Endodermal cell (in vitro differentiated cells): Measurements from ENCODE around the gene FLT3LG. TPM values are rescaled to one million over a fixed set of nuclear protein-coding genes. Genes with fewer than 3 reads are reported as not detected.

Experiments used
- DNase-seq: peaks from one replicate; pipeline ENCODE4 v3.0.0-alpha.2; 2017
- H3K27ac ChIP-seq: 2 replicates; pipeline ENCODE4 v1.5.1; 2013; ENCODE audit warnings: mild to moderate bottlenecking, low read depth, low read length, moderate library complexity
- H3K27me3 ChIP-seq: 2 replicates; pipeline ENCODE4 v1.6.1; 2013; ENCODE audit warnings: mild to moderate bottlenecking, low read length, moderate library complexity; ENCODE audit not compliant: insufficient read depth, control insufficient read depth, poor library complexity, severe bottlenecking
- H3K36me3 ChIP-seq: 2 replicates; pipeline ENCODE4 v1.7.0; 2013; ENCODE audit warnings: mild to moderate bottlenecking, low read length, moderate library complexity; ENCODE audit not compliant: control insufficient read depth, insufficient read depth
- H3K4me1 ChIP-seq: one replicate; pipeline ENCODE4 v1.7.0; 2013; ENCODE audit warnings: low read length; ENCODE audit not compliant: control insufficient read depth, insufficient read depth
- H3K4me3 ChIP-seq: 2 replicates; pipeline ENCODE4 v1.5.1; 2013; ENCODE audit warnings: mild to moderate bottlenecking, low read length, moderate library complexity
- H3K9ac ChIP-seq: 2 replicates; pipeline ENCODE4 v1.6.1; 2013; ENCODE audit warnings: mild to moderate bottlenecking, low read length, moderate library complexity; ENCODE audit not compliant: poor library complexity, severe bottlenecking; ENCODE audit errors: extremely low read depth
- H3K9me3 ChIP-seq: 2 replicates; pipeline ENCODE4 v1.6.1; 2013; ENCODE audit warnings: mild to moderate bottlenecking, low read length, moderate library complexity; ENCODE audit not compliant: control insufficient read depth
- H3K27ac Mint-ChIP-seq: 2 replicates; pipeline ENCODE4 v1.8.0; 2020; ENCODE audit warnings: mixed read lengths
- H3K27me3 Mint-ChIP-seq: 2 replicates; pipeline ENCODE4 v1.8.0; 2021; ENCODE audit warnings: mild to moderate bottlenecking, mixed read lengths; ENCODE audit not compliant: insufficient read depth
- H3K36me3 Mint-ChIP-seq: 2 replicates; pipeline ENCODE4 v1.8.0; 2020; ENCODE audit warnings: low read depth, mixed read lengths
- H3K4me1 Mint-ChIP-seq: 2 replicates; pipeline ENCODE4 v1.8.0; 2020; ENCODE audit warnings: mixed read lengths
- H3K4me3 Mint-ChIP-seq: 2 replicates; pipeline ENCODE4 v1.8.0; 2020; ENCODE audit warnings: mild to moderate bottlenecking, moderate library complexity, mixed read lengths
- H3K9me3 Mint-ChIP-seq: 2 replicates; pipeline ENCODE4 v1.8.0; 2020; ENCODE audit warnings: mild to moderate bottlenecking, mixed read lengths
- CTCF ChIP-seq: fragments of 200-600 bp; sonication (generic); conservative IDR thresholded peaks from 2 replicates; pipeline ENCODE4 v1.5.0; 2021; ENCODE audit warnings: antibody characterized with exemption, mild to moderate bottlenecking
- WGBS, 2 experiments: methylation state at CpG; one replicate each; pipeline versions ENCODE4 v1.1.5 to v1.1.7; 2013; ENCODE audit warnings: missing lambda C conversion rate in 2 of 2, mixed read lengths in 1 of 2; ENCODE audit not compliant: insufficient coverage in 1 of 2, insufficient read length in 1 of 2; 5-methylcytosine and 5-hydroxymethylcytosine counted together
- long read RNA-seq, 4 experiments: library from polyadenylated mRNA in 2 of 4; library from RNA in 1 of 4; library from capped mRNA in 1 of 4; stranded (forward) in 3 of 4; unstranded in 1 of 4; transcript quantifications; one replicate each; pipeline ENCODE4 v2.0.0, GENCODE V29; 2020 to 2021; ENCODE audit warnings: inconsistent platforms in 1 of 4
- polyA plus RNA-seq, 2 experiments: library from polyadenylated mRNA; stranded (reverse); fragments of 50-300 nt; gene quantifications; one replicate each; pipeline ENCODE4 v1.2.3, GENCODE V29; 2013
- total RNA-seq, 2 donors: library from RNA; stranded (reverse); fragmentation: NEBNext Ultra II Directional in 1 of 2; extraction: Animal tissue kit (Norgen Biotek cat#: 25700) in 1 of 2; gene quantifications; 2 replicates in 1 of 2; 3 replicates in 1 of 2; pipeline ENCODE4 v1.2.1, GENCODE V29; 2021

Gene FLT3LG
- 1 to 10 TPM in 1 of 2 donors, under 1 TPM in 1; 0.75 to 2.3 TPM for total RNA-seq
- polyA plus RNA-seq (2013, experiment 1 of 2): 2.0 TPM
- 0.75 TPM for polyA plus RNA-seq (2013, experiment 2 of 2)
- long read RNA-seq, experiment 1, partial matches to known transcripts: 0 of 2 reads
- long read RNA-seq, experiment 1, other reads (novel, unspliced or antisense): 2 of 2 reads
- long read RNA-seq, experiment 2, partial matches to known transcripts: 2 of 2 reads
- long read RNA-seq, experiment 2, other reads (novel, unspliced or antisense): 0 of 2 reads
- long read RNA-seq, experiment 3: 0 reads
- long read RNA-seq, experiment 4, partial matches to known transcripts: 0 of 1 reads
- long read RNA-seq, experiment 4, other reads (novel, unspliced or antisense): 0 of 1 reads

DNA sequence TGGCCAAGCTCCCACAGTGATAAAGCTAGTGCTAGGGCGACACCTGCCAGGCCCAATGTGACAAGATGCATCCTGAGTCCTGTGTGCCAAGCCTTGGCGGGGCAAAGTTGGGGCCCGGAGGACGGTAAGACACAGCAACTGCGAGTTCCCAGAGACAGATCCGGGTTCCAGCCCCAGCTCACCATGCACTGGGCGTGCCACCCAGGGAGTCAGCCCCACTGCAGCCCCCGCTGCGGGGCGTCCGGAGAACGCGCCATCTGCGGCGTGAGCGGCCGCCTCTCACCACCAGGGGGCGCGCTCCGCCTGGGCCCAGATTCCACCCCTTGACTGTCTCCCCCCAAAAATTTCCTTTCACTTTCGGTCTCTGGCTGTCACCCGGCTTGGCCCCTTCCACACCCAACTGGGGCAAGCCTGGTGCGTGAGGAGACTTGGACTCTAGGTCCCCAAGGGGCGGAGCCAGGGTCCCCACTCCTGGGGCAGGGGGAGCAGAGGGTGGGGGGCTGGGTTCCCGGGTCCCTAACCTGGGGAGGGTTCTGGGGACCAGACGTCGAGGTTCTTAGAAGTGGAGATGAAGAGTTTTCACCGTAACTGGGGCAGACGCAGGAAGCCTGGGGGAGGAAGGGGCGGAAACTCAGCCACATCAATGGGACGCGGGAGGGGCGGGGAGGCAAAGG lies at the start of gene FLT3LG:
FLT3LG (plus strand) TSS at position 348 of the 674 bp plus-strand sequence. CDS start 425 bp downstream, outside the sequence.
- Mint-ChIP-seq H3K27me3 (peaks cover 16% of the 10 kb centered on the region), H3K9me3 (peaks cover 2% of the 10 kb centered on the region), H3K4me3 (peak within 1 kb of the TSS; percentile 21), H3K4me1 (peaks cover 5% of the 10 kb centered on the region), H3K27ac (no peak within 1 kb of the TSS), H3K36me3 (peaks cover 13% of the 10 kb centered on the region)
- Histone ChIP-seq H3K9me3 (no peaks in the 10 kb centered on the region), H3K36me3 (peaks cover 12% of the 10 kb centered on the region), H3K9ac (no peak within 1 kb of the TSS), H3K4me1 (no peaks in the 10 kb centered on the region), H3K27ac (no peak within 1 kb of the TSS), H3K27me3 (peaks cover 11% of the 10 kb centered on the region), H3K4me3 (no peak within 1 kb of the TSS)
- DNase-seq: peak; percentile 83
- TF ChIP-seq CTCF: peak; percentile 99
- 28 to 29% methylated on average over 13 to 33 of the region's 33 CpGs for WGBS, 2 experiments

DNA sequence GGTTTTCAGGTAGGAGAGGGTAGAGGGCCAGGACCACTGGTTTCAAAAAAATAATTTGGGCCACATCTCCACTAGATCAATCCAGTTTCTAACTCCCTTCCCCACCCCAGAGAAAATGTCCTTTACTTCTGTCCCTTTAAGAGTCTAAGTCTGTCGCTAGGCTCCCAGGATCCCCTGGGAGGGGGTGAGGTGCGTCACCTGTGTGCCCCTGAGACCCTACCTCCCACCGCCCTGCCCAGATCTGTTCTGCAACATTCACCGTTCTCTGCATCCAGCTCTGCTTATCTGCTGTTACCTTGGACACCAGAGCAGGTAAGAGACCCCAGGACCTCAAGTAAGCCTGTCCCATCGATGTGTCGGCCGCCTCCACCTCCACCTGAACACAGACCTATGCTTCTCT lies 48.8 kb upstream of the FLT3LG start, which contains the start of gene GFY:
GFY (plus strand) TSS at position 211 of the 400 bp plus-strand sequence. CDS start 1,043 bp downstream, outside the sequence.
- TF ChIP-seq CTCF: no peak
- DNase-seq: no peak
- Mint-ChIP-seq H3K27me3 (peaks cover 99% of the 10 kb centered on the region), H3K27ac (no peak within 1 kb of the TSS), H3K9me3 (no peaks in the 10 kb centered on the region), H3K4me3 (no peak within 1 kb of the TSS), H3K36me3 (no peaks in the 10 kb centered on the region), H3K4me1 (peaks cover 23% of the 10 kb centered on the region)
- Histone ChIP-seq H3K9ac (no peak within 1 kb of the TSS), H3K4me1 (no peaks in the 10 kb centered on the region), H3K27me3 (peaks cover 100% of the 10 kb centered on the region), H3K4me3 (no peak within 1 kb of the TSS), H3K27ac (no peak within 1 kb of the TSS), H3K36me3 (no peaks in the 10 kb centered on the region), H3K9me3 (no peaks in the 10 kb centered on the region)
- 46 to 56% methylated on average over 4 to 7 of the region's 7 CpGs for WGBS, 2 experiments

DNA sequence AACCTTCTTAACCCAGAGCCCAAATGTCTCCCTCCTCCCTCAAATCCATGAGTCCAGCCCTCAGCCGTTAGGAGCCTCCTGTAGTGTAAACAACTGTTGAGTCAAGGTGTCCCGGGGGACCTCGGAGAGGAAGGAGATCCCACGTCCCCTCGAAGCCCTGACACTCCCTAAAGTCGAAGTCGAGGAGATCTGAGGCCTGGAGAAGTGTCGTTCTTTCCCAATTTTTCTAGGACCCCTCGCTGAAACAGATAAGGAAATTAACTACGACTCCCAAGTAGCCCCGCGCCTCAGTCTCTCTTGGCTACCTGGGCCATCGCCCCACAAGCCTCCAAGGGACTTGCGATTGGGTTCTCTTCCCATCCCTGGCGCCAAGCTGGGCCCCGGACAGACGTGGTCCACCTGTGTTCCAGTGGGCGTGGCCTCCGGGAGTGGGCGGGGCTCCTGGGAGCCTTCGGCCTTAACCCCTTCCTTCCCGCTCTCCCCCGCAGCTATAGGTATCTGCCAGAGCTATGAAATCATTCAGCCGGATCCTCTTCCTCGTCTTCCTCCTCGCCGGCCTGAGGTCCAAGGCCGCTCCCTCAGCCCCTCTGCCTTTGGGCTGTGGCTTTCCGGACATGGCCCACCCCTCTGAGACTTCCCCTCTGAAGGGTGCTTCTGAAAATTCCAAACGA lies 48.0 kb upstream of the FLT3LG start:
- H3K27me3 Mint-ChIP-seq: peaks cover 99% of the 10 kb centered on the region
- no peak overlapping the region for H3K27ac Mint-ChIP-seq
- no peaks in the 10 kb centered on the region for H3K36me3 Mint-ChIP-seq
- peaks cover 23% of the 10 kb centered on the region for H3K4me1 Mint-ChIP-seq
- no peak overlapping the region for H3K27ac ChIP-seq
- H3K9ac ChIP-seq: no peak overlapping the region
- H3K36me3 ChIP-seq: no peaks in the 10 kb centered on the region
- WGBS, 2 experiments: 11 to 12% methylated on average over 13 to 30 of the region's 30 CpGs
- no peaks in the 10 kb centered on the region for H3K4me1 ChIP-seq
- peak; percentile 96 for DNase-seq
- peaks cover 2% of the 10 kb centered on the region for H3K9me3 Mint-ChIP-seq
- H3K9me3 ChIP-seq: no peaks in the 10 kb centered on the region
- H3K4me3 ChIP-seq: no peak overlapping the region
- H3K27me3 ChIP-seq: peaks cover 100% of the 10 kb centered on the region
- no peak for TF ChIP-seq CTCF
- H3K4me3 Mint-ChIP-seq: no peak overlapping the region
